DOHH2 (cell line): Measurements from ENCODE around the gene TMPO.

ENCODE experiments used
- CTCF ChIP-seq: fragments of 200-600 bp; sonication (generic); IDR thresholded peaks from one replicate; pipeline ENCODE4 v1.5.1; 2014; ENCODE audit warnings: antibody characterized with exemption, mild to moderate bottlenecking, low read depth, low read length; ENCODE audit not compliant: poor library complexity, severe bottlenecking
- EZH2phosphoT487 ChIP-seq: fragments of 200-600 bp; sonication (generic); IDR thresholded peaks from 2 replicates; pipeline ENCODE4 v1.6.1; 2017; ENCODE audit warnings: borderline replicate concordance, mild to moderate bottlenecking, antibody characterized with exemption, low read length, moderate library complexity, mixed read lengths

GRCh38 chr12:98470469-98471082 is 44.8 kb upstream of the TMPO start:
- TF ChIP-seq CTCF: no peak
- no peak for TF ChIP-seq EZH2phosphoT487
